ENCODE results near the gene APCDD1L. TPM values are rescaled to one million over a fixed set of nuclear protein-coding genes. Genes with fewer than 3 reads are reported as not detected.

The APCDD1L gene
- total and polyA plus RNA-seq, 2 of the 8 experiments (the other 6 are each of a cell fraction or from before 2014, with no cell fraction given), result 0.83 to 3.1 TPM

- TF ChIP-seq SAP30 (IDR thresholded peaks at IDR 0.05; ENCODE audit: insufficient read depth, insufficient replicate concordance, low read length) (no peak), KDM5A (IDR thresholded peaks at IDR 0.05; ENCODE audit: low read length) (no peak), RNF2 (IDR thresholded peaks at IDR 0.05; ENCODE audit: borderline replicate concordance, low read depth, low read length, missing control alignments, poor library complexity, severe bottlenecking) (no peak), SP1 (IDR thresholded peaks at IDR 0.05; ENCODE audit: low read depth, low read length) (no peak), USF2 (IDR thresholded peaks at IDR 0.05; ENCODE audit: low read length) (no peak)
- TF ChIP-seq, protein P1, sequence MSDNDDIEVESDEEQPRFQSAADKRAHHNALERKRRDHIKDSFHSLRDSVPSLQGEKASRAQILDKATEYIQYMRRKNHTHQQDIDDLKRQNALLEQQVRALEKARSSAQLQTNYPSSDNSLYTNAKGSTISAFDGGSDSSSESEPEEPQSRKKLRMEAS (IDR thresholded peaks at IDR 0.05), result no peak
Observed at GRCh38 chr20:58500256-58500655, 14.9 kb downstream of the APCDD1L start (continued).
